Stimulated activated CD8-positive, alpha-beta memory T cell treated with anti-CD3 and anti-CD28 coated beads, Interleukin-15, amount 100 ng/mL, for 24 hours (primary cell): Measurements from ENCODE around the gene TIAM2.
"Not testable (repeated sequence)": the region's sequence is repeated elsewhere in the genome, so short reads cannot be mapped to it uniquely, and the experiment has no call there.

Experiments used
- DNase-seq: peaks from one replicate; pipeline ENCODE4 v3.0.0-alpha.2; 2020; ENCODE audit warnings: low read depth

The TIAM2 gene

DNA sequence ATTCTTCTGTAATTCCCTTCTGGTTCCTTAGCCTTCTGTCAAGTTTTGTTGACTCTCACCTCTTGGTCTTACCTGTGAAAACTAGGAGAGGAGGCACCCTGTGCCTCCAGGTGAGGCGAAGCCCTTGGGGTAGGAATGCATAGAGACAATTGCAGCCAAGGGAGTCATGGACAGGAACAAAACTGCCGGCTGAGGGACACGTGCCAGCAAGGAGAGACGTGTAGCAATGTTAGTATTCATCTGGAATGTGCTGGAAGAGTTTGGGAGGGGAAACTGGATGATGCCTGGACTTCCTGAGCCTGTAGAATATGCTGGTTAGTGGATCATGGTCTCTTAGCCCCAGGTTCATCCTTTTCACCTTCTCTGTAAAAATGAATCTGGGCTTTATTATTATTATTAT lies 3.9 kb upstream of the TIAM2 start:
- DNase-seq = no peak

GRCh38 chr6:154993026-154993425 lies 2.1 kb upstream of the TIAM2 start:
- DNase-seq = no peak

- DNase-seq = no peak
These were observed 1.4 kb upstream of the TIAM2 start for GRCh38 chr6:154993710-154994109.

- DNase-seq = peak; percentile 4
These were observed 270 bp upstream of the TIAM2 start for GRCh38 chr6:154994836-154995253.

- no peak for DNase-seq
These were observed 988 bp downstream of the TIAM2 start for GRCh38 chr6:154996016-154996590.

DNA sequence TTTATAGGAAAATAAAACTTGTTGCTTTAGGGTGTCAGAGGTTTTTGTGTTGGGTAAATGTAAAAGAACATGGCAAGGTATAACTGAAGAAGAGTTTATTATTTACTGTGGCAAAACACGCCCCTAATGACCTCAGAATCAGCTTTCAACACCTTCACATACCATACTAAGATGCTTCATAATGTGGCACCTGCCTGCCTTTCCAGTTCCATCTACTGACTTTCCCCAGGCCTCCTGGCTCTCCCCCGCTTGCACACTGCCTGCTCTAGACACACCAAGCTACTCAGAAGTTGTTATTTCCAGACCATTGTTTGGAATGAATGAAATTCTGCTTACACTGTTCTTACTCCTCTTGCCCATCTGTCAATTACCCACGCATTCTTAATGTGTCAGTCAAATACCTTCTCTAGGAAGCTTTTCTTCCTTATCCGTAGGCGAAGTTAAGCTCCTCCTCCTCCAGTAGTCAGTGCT lies 1.8 kb downstream of the TIAM2 start:
- no peak for DNase-seq

- DNase-seq = no peak
These were observed 3.7 kb downstream of the TIAM2 start for GRCh38 chr6:154998855-154999254.

DNA sequence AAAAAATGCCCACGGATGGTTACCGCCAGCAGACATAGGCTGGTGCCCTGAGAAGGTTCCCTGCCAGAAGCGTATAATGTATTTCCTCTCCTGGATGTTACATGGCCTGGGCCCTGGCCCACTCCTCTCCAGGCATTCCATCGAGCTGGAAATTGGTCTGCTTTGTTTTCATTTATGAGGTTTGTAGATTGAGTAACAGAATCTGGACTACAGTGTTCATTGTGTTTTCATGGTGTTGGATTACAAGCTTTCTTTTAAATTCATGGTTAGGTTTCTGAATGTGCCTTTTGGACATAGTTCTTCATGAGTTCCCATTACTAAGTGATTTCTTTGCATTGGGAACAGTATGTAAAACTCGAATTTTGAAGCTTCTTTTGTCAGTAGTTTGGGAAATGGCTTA lies 6.4 kb downstream of the TIAM2 start:
- no peak for DNase-seq

GRCh38 chr6:155001934-155002333 lies 6.8 kb downstream of the TIAM2 start:
- DNase-seq = no peak

DNA sequence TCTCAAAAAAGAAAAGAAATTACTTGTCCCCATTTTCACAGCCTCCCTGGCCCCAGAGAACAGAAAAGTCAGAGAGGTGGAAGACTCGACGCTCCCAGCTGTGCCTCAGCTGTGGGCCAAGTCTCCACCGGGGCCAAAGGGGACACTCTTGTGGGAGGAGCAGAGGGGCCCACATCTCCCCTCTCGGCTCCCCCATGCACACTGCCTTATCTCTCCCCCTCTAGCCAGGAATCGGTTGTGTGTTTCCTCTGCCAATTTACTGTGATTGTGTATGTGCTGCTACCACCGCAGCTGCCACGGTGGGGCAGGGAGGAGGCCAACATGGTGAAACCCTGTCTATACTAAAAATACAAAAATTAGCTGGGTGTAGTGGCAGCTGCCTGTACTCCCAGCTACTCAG lies 8.4 kb downstream of the TIAM2 start:
- DNase-seq = no peak

DNA sequence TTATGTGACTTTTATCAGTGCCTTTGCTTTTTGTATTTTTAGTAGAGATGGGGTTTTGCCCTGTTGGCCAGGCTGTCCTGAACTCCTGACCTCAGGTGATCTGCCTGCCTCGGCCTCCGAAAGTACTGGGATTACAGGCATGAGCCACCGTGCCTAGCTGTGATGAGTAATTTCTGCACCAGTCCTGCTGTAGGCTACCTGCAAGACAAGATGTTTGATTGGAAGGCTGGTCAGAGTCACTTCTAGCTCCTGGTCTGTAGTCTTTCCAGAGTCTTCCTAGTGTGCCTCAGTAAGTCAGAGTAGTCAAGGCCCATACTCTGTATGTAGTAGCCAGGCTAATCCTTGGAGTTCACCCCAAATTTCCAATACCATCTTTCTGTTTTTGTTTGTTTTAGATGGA lies 8.9 kb downstream of the TIAM2 start:
- no peak for DNase-seq

- DNase-seq = no peak
These were observed 9.7 kb downstream of the TIAM2 start for GRCh38 chr6:155004576-155005372.

DNA sequence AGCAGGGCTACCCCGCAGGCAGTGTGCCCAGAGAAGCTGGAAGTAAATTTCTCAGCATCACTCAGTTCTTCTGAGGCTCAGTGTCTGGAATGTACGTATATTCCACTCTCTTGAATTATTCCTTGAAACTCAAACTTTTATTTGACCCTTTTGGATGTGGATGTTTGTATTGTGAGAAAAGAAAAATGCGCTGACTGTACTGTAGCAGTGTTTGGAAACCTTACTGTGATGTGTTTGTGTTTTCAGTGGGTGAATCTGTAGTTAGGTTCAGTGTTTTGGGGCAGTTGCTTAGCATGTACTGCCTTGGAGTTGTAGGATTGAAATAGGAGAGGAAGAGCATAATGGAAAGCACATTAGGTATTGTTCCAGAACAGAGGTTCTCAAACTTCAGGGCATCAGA lies 13.5 kb downstream of the TIAM2 start:
- no peak for DNase-seq

- DNase-seq = no peak
These were observed 15.8 kb downstream of the TIAM2 start for GRCh38 chr6:155010940-155011339.

- DNase-seq = no peak
These were observed 16.7 kb downstream of the TIAM2 start for GRCh38 chr6:155011809-155012291.

DNA sequence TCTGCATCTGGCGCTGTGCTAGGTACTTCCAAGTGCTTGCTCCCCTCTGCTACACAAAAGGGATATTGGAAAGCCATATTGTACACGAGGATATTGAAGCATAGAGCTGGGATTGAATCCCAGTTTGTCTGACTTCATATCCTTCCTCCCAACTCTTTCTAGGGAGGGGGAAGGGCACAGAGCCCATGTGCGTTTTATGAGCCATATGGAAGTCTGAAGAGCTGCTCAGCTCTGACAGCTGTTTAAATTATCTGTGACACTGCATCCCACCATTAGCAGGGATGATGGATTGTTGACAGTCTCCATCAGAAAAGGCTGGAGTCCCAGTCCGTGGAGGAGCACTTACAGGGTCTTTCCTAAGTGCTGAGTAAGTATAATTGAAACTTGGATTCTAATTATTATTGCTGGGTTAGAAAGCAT lies 18.4 kb downstream of the TIAM2 start:
- no peak for DNase-seq

DNA sequence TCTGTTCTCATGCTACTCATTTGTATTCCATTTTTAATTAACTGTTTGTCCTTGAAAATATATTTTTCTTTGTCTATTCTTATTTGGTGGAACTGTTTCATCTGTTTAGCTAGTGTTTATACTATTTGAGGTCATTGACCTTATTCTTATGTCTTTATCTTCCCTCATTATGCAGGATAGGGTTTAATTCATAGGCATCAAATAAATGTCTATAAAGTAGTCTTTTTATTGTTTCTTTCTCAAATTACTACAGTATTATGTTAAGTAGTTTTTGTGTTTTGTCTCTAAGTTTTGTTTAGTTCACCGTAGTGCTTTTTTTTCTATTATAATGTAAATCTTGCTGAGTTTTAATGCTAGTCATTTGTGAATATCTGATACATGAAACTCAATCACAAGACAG lies 19.0 kb downstream of the TIAM2 start:
- DNase-seq = no peak

DNA sequence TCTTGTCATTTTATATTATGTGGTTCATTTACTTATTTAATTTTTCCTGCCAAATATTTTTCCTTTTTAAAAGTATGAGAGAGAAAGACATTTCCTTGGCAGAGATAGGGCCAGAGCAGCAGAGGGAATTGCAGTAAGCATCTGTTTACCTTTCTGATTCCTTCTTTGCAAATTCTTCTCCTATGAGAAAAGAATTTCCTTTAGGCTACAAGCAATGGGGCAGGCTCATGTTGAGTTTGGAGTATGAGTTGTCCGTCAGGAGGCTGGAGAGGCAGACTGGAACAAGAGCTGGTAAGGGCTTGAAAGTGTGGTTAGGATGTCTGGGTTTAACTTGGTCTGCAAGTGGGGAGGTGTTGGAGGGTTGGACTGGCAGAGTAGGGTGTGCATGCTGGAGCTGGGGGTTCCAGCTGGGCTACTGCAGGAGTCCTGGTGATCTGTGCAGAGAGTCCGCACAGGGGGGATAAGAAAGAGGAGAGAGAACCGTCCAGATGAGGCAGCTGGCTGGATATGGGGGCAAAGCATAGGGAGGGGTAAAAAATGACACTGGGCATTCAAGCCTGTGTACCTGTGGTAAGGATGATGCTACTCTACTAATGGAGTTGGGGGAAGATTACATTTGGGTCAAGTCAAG lies 19.7 kb downstream of the TIAM2 start:
- DNase-seq = no peak

GRCh38 chr6:155018415-155018814 lies 23.3 kb downstream of the TIAM2 start:
- DNase-seq = not testable (repeated sequence)

DNA sequence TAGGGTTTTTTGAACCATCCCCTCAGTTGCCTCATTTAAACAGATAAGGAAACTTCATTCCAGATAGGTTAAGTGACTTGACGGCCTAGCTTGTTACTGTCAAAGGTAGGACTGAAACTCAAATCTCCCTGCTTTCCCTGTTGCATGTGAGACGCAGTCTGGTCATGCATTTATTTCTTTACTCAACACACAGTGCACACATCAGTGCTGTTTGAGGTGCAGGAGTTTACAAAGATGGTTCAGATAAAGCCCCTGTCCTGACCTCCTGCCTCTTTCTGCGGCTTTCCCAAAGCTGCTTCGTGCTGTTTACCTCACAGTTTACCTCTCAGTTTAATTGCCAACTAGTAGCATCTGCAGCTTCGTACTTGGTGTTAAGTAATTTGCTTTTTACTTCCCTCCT lies 26.6 kb downstream of the TIAM2 start:
- no peak for DNase-seq

GRCh38 chr6:155022721-155023120 lies 27.6 kb downstream of the TIAM2 start:
- no peak for DNase-seq

DNA sequence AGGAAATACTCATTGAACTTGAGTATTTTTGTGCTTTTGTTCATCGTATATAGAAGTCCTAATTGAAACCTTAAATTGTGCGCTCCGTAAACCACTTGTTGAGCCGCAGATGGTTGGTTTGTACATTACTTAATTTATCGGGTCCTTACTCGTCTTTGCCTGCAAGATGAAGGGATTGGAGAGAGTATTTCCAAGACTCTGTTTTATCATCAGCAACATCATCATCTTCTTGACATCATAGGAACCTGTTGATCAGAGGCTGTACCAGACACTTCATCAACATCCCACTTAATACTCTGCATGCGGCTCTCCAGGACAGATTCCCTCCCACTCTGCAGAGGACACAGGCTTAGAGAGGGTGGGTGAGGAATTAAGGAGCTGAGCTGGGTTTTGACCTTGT lies 28.6 kb downstream of the TIAM2 start:
- no peak for DNase-seq

DNA sequence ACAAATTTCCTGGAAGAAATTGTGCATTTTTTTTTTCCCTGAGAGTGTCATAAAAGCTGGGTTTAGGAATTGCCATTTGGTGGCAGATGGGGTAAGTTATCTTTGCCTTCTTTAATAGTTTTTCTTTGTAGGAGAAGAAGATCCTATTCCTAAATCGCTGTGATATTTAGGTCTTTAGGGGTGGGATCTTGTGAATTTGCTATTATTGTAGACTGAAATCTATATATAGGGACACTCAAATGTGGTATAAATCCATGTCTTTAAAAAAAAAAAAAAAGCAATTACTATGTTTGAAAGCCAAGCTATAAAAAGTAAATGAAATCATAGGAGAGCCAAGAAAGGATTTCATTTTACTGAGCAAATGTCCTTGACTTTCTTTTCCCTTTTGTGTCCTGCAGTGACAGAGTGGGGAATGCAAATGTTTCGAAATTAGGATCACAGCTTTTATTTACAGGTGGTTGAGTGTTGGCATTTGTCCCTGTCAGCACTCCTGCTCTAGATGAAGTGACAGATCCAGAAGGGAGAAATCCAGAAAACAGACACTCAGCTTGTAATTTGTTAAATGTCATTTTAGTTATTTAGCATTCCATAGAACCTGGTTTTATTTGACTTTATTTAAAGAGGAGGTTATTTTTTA lies 29.4 kb downstream of the TIAM2 start:
- DNase-seq = no peak
